Bronchial epithelial cell (primary cell): ENCODE results near the gene LASP1. TPM values are rescaled to one million over a fixed set of nuclear protein-coding genes. Genes with fewer than 3 reads are reported as not detected.

Experiments
- DNase-seq: peaks from one replicate; pipeline ENCODE4 v3.0.0-alpha.2; 2010; ENCODE audit warnings: low read depth
- FAIRE-seq: peaks from 2 replicates; lab custom pipeline; 2011; peaks lifted over from hg19 to GRCh38; lab: Jason Lieb, UNC
- H3K27me3 ChIP-seq: 2 replicates; pipeline ENCODE4 v1.5.1; 2011; ENCODE audit warnings: low read length; ENCODE audit not compliant: control insufficient read depth, insufficient read depth
- H3K36me3 ChIP-seq: 2 replicates; pipeline ENCODE4 v1.5.1; 2011; ENCODE audit warnings: low read length; ENCODE audit not compliant: control insufficient read depth, insufficient read depth
- H3K4me3 ChIP-seq: 2 replicates; pipeline ENCODE4 v1.5.1; 2011; ENCODE audit warnings: mild to moderate bottlenecking, low read depth, low read length, control low read depth
- total RNA-seq: library from RNA; depleted of rRNA; stranded (reverse); fragments of >200 nt; gene quantifications from 2 replicates; pipeline ENCODE4 v1.2.1, GENCODE V29; 2014
- TF ChIP-seq, protein P1 (sequence below): IDR thresholded peaks from 2 replicates; pipeline ENCODE4 v1.5.1; 2011; ENCODE audit warnings: mild to moderate bottlenecking, moderate library complexity, low read length, control low read depth, inconsistent platforms; ENCODE audit not compliant: insufficient read depth, severe bottlenecking

The LASP1 gene, protein sequence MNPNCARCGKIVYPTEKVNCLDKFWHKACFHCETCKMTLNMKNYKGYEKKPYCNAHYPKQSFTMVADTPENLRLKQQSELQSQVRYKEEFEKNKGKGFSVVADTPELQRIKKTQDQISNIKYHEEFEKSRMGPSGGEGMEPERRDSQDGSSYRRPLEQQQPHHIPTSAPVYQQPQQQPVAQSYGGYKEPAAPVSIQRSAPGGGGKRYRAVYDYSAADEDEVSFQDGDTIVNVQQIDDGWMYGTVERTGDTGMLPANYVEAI
- total RNA-seq = 18.6 and 21.9 TPM in 2 replicates

- Histone ChIP-seq H3K36me3 (peaks cover 7% of the 10 kb centered on the region), H3K27me3 (no peaks in the 10 kb centered on the region), H3K4me3 (peak within 1 kb of the TSS; percentile 62)
- TF ChIP-seq, protein P1, sequence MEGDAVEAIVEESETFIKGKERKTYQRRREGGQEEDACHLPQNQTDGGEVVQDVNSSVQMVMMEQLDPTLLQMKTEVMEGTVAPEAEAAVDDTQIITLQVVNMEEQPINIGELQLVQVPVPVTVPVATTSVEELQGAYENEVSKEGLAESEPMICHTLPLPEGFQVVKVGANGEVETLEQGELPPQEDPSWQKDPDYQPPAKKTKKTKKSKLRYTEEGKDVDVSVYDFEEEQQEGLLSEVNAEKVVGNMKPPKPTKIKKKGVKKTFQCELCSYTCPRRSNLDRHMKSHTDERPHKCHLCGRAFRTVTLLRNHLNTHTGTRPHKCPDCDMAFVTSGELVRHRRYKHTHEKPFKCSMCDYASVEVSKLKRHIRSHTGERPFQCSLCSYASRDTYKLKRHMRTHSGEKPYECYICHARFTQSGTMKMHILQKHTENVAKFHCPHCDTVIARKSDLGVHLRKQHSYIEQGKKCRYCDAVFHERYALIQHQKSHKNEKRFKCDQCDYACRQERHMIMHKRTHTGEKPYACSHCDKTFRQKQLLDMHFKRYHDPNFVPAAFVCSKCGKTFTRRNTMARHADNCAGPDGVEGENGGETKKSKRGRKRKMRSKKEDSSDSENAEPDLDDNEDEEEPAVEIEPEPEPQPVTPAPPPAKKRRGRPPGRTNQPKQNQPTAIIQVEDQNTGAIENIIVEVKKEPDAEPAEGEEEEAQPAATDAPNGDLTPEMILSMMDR = no peak
- peak; percentile 67 for DNase-seq
- FAIRE-seq = no peak
Measured at GRCh38 chr17:38869526-38870258, at the start of gene LASP1. LASP1 (plus strand) TSS chr17:38870058; CDS start chr17:38870190, 132 bp downstream.

- Histone ChIP-seq H3K4me3 (peak within 1 kb of the TSS; percentile 96), H3K27me3 (no peaks in the 10 kb centered on the region), H3K36me3 (peaks cover 7% of the 10 kb centered on the region)
- FAIRE-seq (no peak), DNase-seq (peak; percentile 85)
- TF ChIP-seq, protein P1 = no peak
Measured at GRCh38 chr17:38824899-38825761, 44.7 kb upstream of the LASP1 start, which contains the start of gene CWC25. CWC25 (minus strand) TSS chr17:38825321; CDS start chr17:38825183, 138 bp downstream.

- Histone ChIP-seq H3K36me3 (peaks cover 3% of the 10 kb centered on the region), H3K4me3 (peak overlapping the region; percentile 96), H3K27me3 (no peaks in the 10 kb centered on the region)
- FAIRE-seq (no peak), DNase-seq (no peak)
- TF ChIP-seq, protein P1 = no peak
Measured at GRCh38 chr17:38825762-38826247, 44.1 kb upstream of the LASP1 start.

- DNase-seq (no peak), FAIRE-seq (no peak)
- H3K4me3 ChIP-seq = no peak overlapping the region
- no peaks in the 10 kb centered on the region for H3K27me3 ChIP-seq
- H3K36me3 ChIP-seq = peaks cover 7% of the 10 kb centered on the region
- TF ChIP-seq, protein P1 = no peak
Measured at GRCh38 chr17:38844261-38844757, 25.5 kb upstream of the LASP1 start.

GRCh38 chr17:38848557-38848891, 21.3 kb upstream of the LASP1 start:
- Histone ChIP-seq H3K27me3 (no peaks in the 10 kb centered on the region), H3K36me3 (peaks cover 29% of the 10 kb centered on the region), H3K4me3 (no peak overlapping the region)
- DNase-seq (no peak), FAIRE-seq (no peak)
- TF ChIP-seq, protein P1 = no peak
